GM21381 (cell line): ENCODE measurements around the gene HOXC12.

Source experiments
- ATAC-seq: cut with Tn5 transposase; IDR thresholded peaks from one replicate; pipeline ENCODE4 v1.9.1; 2021; ENCODE audit warnings: mild to moderate bottlenecking, moderate library complexity; ENCODE audit not compliant: unreplicated experiment

Gene HOXC12

GRCh38 chr12:53955776-53956250 lies 1.1 kb downstream of the HOXC12 start:
- ATAC-seq = no peak

GRCh38 chr12:53956251-53956887 lies 1.7 kb downstream of the HOXC12 start:
- ATAC-seq = no peak

- no peak for ATAC-seq
These were observed 2.3 kb downstream of the HOXC12 start for GRCh38 chr12:53956914-53957536.

GRCh38 chr12:53958128-53958527 lies 3.4 kb downstream of the HOXC12 start:
- ATAC-seq = no peak

- ATAC-seq = no peak
These were observed 4.6 kb downstream of the HOXC12 start for GRCh38 chr12:53959314-53959713.

GRCh38 chr12:53960187-53961024 lies 5.7 kb downstream of the HOXC12 start:
- ATAC-seq = no peak

GRCh38 chr12:53961025-53961761 lies 6.5 kb downstream of the HOXC12 start:
- ATAC-seq = no peak

GRCh38 chr12:53963005-53963404 lies 8.3 kb downstream of the HOXC12 start:
- ATAC-seq = no peak

- ATAC-seq = no peak
These were observed 9.0 kb downstream of the HOXC12 start for GRCh38 chr12:53963434-53964314.

GRCh38 chr12:53964315-53964713 lies 9.6 kb downstream of the HOXC12 start:
- no peak for ATAC-seq

GRCh38 chr12:53965281-53966084 lies 10.8 kb downstream of the HOXC12 start:
- no peak for ATAC-seq

GRCh38 chr12:53966085-53966384 lies 11.3 kb downstream of the HOXC12 start:
- ATAC-seq = no peak

- ATAC-seq = no peak
These were observed 11.9 kb downstream of the HOXC12 start for GRCh38 chr12:53966385-53967133.

- no peak for ATAC-seq
These were observed 12.8 kb downstream of the HOXC12 start for GRCh38 chr12:53967421-53967925.

- no peak for ATAC-seq
These were observed 13.8 kb downstream of the HOXC12 start for GRCh38 chr12:53968214-53969127.

- no peak for ATAC-seq
These were observed 15.0 kb downstream of the HOXC12 start for GRCh38 chr12:53969588-53970259.

- no peak for ATAC-seq
These were observed 15.7 kb downstream of the HOXC12 start for GRCh38 chr12:53970451-53970850.
